Inflammatory macrophage treated with lipopolysaccharide for 1 hour (primary cell): ENCODE data around the gene CTTNBP2NL.
"Not testable (repeated sequence)": the region's sequence is repeated elsewhere in the genome, so short reads cannot be mapped to it uniquely, and the experiment has no call there.

Experiments
- DNase-seq, 2 donors: peaks; one replicate each; pipeline ENCODE4 v3.0.0-alpha.2; 2020 to 2022

The CTTNBP2NL gene

DNA sequence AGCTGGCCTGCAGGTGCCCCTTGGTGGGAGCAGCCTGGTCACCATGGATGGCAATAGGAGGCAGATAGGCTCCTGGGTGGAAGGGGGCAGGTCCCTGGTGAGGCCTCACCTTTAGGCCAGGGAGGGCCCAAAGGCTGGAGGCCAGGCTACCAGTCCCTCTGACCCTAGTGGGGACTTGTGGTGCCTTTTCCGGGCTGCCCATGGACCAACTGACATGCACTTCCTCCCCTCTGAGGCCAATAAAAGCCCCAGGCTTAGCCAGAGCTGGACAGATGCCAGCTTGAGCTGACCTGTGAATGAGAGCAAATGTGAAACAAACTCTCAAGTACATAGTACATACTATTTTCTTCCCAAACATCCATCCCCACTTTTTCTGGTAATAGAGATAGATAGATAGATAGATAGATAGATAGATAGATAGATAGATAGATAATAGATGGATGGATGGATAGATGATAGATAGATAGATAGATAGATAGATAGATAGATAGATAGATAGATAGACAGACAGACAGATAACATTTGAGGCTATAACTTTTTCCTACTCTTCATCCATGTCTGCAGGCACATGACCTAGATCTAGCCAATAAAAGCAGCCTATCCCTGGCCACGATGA is 9.2 kb upstream of the CTTNBP2NL start:
- no peak for DNase-seq

DNA sequence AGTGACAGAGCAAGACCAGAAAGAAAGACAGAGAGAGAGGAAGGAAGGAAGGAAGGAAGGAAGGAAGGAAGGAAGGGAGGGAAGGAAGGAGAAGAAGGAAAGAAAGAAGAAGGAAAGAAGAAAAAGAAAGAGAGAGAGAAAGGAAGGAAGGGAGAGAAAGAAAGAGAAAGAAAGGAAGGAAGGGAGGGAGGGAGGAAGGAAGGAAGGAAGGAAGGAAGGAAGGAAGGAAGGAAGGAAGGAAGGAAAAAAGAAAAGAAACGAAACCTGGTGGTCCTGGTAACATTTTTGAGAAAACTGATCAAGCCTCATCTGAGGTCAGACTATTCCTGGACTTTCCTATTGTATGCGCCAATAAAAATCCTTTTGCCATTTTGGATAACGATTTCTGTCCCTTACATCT is 8.2 kb upstream of the CTTNBP2NL start:
- no peak for DNase-seq

DNA sequence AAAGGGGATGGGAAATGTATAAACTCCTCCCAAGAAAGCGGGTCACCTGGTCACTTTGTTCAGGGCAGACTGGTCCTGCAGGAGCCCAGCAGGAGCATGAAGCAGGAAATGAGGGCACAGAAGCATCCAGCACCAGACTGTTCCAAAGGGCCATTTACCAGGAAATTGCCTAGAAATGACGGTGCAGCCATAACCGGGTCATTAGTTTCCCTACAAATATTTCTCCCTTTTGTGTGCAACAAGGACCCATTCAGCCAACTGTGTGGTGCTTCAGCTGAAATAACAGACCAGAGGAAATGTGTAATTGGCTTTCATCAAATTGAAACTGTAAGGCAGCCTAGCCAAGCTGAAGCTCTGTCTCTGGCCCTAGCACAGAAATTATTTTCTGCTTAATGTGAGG is 7.6 kb upstream of the CTTNBP2NL start:
- no peak for DNase-seq

DNA sequence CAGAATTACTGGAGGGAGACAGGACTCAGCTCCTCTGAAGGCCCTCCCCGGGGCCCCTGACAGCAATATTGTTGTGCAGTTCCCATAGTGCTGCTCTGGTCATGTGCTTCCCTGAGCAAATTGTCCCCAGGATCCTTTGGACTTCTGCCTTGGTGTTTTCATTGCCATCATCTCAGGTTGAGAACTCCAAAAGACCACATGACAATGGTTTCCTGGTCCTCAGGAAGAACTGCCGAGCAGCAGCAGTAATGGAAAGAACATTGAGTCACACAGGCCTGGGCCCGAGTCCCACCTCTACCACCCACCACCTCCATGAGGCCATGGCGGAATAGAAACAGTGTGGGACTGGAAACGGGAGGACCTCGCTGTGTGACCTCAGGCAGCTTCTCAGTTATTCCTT is 6.3 kb upstream of the CTTNBP2NL start:
- peak in 1 of 2 donors; percentile 32 for DNase-seq

DNA sequence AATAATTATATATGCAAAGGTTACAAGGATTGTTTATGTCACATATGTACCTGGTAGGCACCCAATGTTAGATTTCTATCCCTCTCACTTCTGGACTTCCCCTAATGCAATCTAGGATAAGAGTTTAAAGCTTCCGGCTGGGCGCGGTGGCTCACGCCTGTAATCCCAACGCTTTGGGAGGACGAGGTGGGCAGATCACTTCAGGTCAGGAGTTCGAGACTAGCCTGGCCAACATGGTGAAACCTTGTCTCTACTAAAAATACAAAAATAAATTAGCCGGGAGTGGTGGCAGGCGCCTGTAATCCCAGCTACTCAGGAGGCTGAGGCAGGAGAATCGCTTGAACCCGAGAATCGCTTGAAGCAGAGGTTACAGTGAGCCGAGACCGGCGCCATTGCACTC is 5.7 kb upstream of the CTTNBP2NL start:
- DNase-seq = not testable (repeated sequence)

DNA sequence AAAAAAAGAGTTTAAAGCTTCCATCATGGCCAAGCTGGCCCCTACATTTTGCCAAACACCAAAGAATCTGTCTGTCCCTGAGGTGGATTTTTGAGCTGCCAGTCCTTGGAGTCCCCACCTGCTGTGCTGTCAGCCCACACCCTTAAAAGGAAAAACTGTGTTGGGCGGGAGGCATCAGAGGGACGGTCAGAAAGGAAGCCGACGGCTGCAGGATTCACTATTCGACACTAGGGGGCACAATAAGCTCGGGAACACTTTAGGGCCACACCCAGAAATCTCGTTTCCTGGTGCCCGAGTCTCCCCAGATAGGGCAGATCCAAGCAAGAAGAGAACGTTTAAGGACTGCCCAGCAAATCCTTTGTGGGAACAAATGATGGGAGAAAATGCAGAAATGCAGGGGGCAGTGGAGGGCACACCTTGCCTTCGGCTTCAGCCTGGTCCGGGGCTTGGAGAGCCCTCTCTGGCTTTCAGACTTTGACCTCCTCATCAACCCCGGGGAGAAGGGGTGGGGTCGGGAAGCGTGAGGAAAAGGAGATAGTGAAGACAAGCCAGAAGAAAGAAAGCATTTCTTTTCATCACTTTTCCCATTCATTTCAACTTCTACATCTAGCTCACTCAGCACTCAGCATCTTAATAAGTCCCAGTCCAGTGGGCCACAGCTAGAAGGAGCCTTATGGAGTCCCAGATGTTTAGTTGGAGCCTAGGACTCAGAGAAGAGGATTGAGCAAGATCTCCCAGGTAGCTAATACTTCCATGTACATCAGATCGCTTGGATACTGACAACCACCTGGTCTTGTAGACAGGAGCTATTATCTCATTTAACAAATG is 5.0 kb upstream of the CTTNBP2NL start:
- peak; percentile 82 to 99 for DNase-seq

DNA sequence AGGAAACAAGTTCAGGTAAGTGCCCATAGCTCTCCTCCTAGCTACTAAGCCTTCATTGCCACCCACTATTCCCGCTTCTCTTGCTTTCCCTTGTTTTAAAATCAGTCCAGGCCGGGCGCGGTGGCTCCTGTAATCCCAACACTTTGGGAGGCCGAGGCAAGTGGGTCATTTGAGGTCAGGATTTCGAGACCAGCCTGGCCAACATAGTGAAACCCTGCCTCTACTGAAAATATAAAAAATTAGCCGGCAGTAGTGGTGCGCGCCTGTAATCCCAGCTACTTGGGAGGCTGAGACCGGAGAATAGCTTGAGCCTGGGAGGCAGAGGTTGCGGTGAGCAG is 4.4 kb upstream of the CTTNBP2NL start:
- no peak for DNase-seq

DNA sequence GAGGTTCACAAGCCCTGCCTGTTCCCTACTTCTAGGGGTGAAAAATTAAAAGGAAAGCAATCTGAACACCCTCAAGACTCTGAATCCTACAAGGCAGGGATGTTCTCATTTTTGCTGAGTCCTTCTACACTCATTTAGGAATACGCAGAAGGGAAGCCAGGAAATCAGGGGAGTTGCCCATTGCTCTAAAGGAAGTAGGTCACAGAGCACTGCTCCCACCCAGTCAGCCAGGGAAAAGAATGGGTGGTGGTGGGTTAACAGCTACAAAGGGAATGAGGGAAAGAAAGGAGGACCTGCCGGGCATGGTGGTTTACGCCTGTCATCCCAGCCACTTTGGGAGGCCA is 2.4 kb upstream of the CTTNBP2NL start:
- DNase-seq = peak; percentile 43 to 70

DNA sequence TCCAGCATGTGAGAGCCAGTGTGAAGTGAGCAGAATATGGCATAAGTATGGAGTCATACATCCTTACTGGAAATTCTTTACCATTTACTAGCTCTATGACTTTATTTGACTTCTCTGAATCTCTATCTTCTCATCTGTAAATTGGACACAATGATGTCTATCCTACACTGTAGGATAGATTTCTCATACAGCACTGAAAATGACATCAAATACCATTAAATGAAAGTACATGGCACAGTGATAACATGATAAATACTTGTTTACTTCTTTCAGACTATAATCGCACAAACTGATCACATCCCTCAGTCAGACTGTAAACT is 1.3 kb upstream of the CTTNBP2NL start:
- DNase-seq = no peak

DNA sequence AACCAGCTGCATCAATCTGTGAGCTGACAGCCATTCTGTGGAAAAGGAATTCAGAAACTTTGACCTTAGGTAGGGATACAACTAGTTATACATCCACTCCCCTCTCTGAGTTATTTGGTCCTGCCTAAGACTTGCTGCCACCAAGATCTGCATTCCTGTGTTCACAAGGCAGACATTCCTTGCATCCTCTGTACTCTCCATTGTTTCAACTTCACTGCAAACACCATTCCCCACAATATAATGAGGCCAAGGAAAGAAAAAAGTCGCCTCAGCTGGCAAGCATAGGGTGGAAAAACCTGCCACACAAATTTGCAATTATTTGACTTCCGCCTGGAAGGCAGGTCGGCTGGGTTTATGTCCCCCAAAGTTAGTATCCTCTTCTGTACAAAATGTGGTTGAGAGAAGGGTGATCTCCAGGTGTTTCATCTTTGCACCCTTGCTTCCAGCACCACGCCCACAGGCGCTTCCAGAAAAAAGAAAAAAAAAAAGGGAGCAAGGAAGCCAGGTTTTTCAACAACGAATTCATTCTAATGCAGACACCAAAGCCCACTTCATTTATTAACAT is 676 bp upstream of the CTTNBP2NL start:
- DNase-seq = no peak

DNA sequence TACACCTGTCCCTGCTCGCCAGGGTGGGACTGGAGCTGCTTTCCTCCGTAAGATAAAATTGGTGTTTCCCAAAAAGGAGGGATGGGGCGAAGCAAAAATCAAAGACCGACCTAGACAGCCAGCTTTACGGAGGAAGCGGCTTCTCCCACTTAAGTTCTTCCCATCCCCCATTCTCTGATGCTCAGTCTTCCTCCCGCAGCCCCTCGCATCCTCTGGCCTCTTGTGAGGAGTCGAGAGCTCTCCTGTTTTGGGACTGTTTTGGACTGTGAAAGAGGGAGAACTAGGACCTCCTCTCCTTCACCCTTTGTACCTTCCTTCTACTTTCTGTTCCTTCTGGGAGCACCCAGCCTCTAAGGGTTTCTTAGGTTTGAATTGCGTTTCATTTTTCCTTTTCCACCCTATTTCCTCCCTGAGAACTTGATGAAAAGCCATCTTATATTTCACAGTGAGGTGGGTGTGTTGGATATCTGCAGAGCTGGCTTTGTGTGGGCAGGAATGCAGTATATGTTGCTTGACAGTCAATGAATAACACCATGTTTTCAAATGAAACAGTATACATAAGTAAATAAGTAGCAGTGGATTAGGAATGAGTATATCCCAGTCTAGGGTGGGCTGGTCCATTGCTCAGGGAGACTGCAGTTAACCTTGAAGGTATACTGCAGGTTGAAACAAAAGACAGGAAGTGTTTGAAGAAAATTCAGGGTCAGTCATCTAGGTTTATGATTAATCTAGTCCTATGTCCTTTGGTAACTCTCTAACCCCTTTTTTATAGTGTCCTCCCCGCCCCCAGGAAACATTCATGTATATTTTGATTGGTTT is 848 bp downstream of the CTTNBP2NL start:
- peak in 1 of 2 donors; percentile 16 for DNase-seq

DNA sequence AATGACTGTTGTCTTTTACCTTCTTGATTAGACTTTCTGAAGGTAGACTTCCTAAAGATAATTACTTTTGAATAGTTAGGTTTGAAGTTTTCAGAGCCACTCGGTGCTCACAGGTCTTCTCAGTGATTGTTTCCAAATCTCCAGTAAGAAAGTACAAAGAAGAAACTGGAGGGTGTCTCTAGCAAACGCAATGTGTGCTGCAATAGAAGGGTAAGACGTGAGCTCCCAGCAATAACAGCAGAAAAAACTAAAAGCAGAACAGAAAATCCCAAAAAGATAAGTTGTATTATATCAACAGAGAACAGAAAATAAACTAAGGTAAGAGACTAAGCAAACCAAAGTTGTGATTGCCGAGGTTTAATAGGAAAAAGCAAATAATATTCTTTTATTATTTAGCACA is 1.8 kb downstream of the CTTNBP2NL start:
- DNase-seq = peak; percentile 20 to 22

DNA sequence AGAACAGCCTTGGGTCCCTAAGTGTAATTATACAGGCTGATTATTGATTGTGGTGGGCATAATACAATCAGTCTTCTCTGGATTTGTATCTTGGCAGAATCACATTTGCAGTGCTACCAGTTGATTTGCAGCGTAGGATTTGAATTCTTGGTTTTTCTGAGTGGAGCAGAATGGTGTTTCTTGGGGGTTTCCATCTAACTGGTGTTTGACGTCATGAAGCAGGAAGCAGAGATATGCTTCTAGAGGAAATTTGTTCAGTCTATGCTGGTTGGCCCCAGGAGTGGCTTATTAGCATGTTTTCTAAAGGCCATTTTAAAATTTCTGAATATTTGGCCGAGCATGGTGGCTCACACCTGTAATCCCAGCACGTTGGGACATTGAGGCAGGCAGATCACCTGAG is 3.4 kb downstream of the CTTNBP2NL start:
- DNase-seq = peak in 1 of 2 donors; percentile 28

DNA sequence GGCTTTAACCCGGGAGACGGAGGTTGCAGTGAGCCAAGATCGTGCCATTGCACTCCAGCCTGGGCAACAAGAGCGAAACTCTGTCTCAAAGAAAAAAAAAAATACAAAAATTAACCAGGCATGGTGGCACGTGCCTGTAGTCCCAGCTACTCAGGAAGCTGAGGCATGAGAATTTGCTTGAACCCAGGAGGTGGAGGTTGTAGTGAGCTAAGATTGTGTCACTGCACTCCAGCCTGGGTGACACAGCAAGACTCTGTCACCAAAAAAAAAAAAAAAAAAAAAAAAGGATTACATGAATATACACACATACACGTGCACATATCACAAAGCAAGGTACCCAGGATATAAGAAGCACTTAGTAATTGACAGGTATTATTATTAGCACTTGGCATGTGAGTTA is 4.7 kb downstream of the CTTNBP2NL start:
- DNase-seq = not testable (repeated sequence)

DNA sequence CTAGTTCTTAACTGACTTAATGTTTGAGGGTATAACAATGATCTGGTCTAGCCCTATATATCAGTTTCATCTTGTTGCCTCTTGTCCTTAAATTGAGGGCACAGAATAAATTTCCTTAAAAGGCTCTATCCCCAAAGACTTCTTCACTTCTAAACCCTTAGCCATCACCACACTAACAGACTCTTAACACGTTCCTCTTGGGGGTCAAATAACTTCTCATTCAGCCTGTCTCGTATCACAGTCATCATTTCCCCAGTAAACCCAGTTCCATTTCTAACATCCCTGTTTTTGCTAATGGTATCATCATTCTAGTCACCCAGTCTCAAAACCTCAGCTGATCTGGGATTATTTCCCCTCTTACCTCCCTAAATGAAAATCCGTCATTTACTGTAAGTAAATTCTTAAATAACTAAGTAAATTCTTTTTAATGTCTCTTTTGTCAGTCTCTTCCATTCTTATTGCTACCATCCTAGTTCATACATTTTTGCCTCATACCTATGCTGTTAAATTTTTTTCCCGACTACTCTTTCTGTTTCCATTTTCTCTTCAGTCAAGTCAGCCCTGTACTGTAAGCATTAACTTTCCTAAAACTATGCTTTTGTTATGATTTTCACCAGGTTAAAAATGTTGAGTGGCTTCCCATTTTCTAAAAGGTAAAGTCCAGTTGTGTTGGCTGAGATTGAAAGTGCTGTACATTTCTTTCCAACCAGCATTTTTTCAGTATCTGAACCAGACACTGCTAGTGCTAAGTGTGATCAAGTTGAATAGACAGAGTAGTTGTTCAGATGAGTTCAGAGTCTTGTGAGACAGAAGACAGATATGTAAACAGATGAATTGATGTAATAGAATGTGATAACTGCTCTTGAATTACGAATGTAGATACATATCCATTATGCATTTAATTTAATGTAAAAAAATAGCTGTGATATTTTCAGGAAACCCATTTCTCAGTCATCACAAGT is 6.9 kb downstream of the CTTNBP2NL start:
- DNase-seq = no peak

DNA sequence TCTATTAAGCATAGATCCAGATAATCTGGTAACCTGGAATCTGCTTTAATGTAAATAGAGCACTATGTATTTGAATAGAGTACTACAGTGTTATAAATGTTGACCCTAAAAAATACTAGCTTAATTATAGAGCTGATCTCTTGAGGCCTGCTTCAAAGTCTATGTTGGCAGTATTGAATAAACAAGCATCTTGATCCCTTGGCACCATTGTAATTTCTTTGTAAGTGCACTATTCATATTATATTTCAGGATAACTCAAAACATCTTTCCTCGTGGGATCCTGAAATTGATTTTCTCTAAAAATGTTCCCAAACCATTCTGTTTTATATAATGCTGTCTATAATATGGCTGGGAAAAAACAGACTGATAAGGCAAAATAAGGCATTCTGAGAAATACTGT is 10.8 kb downstream of the CTTNBP2NL start:
- DNase-seq = no peak

DNA sequence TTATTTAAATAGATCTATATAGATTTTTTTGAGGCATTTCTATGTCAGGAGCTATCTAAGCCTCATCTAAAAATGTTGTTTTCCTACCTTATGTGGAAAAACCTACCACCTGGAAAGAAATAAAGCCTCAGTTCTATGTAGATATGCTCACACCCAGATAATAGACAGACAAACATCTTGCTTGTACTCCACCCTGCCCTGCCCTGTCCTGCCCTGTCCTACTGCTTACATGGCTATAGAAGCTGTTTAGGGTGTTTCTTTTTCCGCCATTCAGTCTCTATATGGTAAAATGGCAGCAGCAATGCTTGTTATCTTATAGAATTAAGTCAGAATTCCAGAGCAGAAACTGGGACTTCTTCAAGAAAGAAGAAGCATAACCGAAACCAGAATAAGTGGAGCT is 13.4 kb downstream of the CTTNBP2NL start:
- DNase-seq = no peak

DNA sequence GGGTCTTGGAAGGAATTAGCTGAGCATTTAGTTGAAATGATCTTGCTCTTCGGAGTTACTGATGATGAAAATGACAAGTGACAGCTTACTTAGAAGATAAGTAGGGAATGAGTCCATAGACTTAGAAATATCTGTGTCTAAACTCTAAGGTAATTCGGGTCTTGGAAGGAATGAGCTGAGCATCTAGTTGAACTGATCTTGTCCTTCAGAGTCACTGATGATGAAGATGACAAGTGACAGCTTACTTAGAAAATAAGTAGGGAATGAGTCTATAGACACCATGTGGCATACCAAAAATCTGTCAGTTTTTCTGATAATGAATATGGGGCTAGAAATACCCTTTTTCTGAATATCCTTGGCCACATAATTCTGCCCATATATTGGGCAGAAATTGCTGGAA is 14.7 kb downstream of the CTTNBP2NL start:
- no peak for DNase-seq

DNA sequence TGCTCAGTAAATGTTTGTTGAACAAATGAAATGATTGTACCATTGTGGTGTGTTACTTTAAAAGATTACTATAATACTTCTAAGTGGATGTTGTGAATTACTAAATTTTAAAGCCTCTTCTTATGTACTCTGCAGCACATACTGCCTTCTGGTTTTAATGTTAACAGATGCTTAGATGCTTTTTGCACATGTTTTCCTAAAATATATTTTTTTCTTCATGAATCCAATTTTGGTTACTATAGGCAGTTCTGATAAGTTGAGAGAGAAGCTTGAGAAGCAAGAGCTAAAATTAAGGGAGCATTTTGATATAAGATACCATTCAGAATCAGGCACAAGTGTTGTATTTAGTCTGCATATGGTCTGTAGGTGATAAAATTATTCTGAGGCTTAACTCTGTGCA is 21.3 kb downstream of the CTTNBP2NL start:
- DNase-seq = no peak

DNA sequence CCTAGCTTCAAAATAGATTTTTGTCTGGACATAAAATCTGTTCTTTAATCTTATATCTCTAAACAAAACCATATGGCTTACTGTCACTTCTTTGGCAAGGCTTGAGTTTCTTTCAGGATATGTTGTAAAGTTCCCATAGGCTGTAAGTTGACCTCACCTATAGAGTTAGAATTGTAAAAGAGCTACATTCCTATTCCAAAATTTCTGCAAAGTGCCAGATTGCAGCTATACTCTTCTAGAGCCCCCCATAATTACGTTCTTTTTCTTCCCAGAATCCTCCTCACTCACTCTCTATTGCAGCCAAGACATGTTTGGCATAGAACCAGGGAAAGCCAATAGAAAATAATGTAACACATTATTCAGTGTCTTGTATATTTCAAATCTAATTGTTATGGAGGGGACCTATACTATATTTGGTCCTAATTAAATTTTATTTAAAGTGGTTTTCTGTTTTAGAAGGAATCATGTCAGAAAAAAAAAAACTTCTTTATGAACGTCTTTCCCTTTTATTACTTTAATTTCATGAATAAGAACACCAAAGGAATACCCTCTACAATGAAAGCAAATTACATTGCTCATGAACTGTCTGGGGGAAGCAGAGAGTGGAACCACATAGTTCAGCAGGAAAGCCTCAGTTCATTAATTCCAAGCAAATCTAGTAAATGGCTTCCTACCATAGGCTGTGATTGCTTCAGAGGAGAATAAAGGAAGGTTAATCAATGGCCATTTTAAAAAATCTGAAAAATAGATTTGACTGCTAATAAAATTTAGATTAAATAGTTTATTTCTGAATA is 22.3 kb downstream of the CTTNBP2NL start:
- DNase-seq = no peak

DNA sequence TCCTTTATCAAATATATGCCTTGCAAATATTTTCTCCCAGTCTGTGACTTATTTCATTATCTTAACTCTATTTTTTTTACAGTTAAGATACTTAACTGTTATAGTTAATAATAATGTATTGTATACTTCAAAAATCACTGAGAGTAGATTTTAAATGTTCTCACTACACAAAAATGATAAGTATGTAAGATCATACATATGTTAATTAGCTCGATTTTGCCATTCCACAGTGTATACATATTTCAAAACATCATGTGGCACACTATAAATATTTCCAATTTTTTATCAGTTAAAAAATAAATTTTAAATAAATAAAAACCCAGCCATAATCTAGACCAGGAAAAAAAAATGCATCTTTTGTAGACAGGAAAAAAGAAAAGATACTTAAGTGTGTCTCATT is 27.2 kb downstream of the CTTNBP2NL start:
- DNase-seq = no peak

DNA sequence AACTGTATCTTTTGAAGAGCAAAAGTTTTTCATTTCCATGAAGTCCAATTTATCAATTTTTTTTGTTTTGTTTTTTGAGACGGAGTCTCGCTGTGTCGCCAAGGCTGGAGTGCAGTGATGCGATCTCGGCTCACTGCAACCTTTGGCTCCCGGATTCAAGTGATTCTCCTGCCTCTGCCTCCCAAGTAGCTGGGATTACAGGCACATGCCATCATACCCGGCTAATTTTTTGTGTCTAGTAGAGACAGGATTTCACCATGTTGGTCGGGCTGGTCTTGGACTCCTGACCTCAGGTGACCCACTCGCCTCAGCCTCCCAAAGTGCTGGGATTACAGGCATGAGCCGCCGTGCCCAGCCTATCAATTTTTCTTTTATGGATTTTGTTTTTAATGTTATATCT is 27.7 kb downstream of the CTTNBP2NL start:
- DNase-seq = not testable (repeated sequence)
